HepG2 (cell line): Measurements from ENCODE around the gene CCND2. TPM values are rescaled to one million over a fixed set of nuclear protein-coding genes. Genes with fewer than 3 reads are reported as not detected.

ENCODE experiments used
- CTCF ChIP-seq: sonication (generic); formaldehyde crosslinking; IDR thresholded peaks from 2 replicates; pipeline ENCODE4 v1.5.0; 2020; ENCODE audit warnings: mild to moderate bottlenecking, missing genetic modification reagents, moderate library complexity
- HOMEZ ChIP-seq: IDR thresholded peaks from 2 replicates; pipeline ENCODE4 v1.6.1; 2016; ENCODE audit warnings: low read depth
- KLF11 ChIP-seq: IDR thresholded peaks from 2 replicates; pipeline ENCODE4 v1.6.1; 2016; ENCODE audit warnings: missing compliant biosample characterization
- SAP130 ChIP-seq: IDR thresholded peaks from 2 replicates; pipeline ENCODE4 v1.6.1; 2016; ENCODE audit warnings: low read depth
- TAF15 ChIP-seq: fragments of 200-400 bp; formaldehyde crosslinking; IDR thresholded peaks from one replicate; pipeline ENCODE4 v1.6.1; 2018; ENCODE audit warnings: mild to moderate bottlenecking, low read depth, low read length; ENCODE audit not compliant: poor library complexity, severe bottlenecking
- ZBTB20 ChIP-seq: sonication (generic); formaldehyde crosslinking; IDR thresholded peaks from 2 replicates; pipeline ENCODE4 v1.8.1; 2023; ENCODE audit warnings: missing genetic modification reagents, low read depth, mild to moderate bottlenecking, borderline replicate concordance
- ZMYM4 ChIP-seq: sonication (generic); formaldehyde crosslinking; IDR thresholded peaks from 2 replicates; pipeline ENCODE4 v1.8.1; 2023; ENCODE audit warnings: mild to moderate bottlenecking, missing genetic modification reagents
- ZNF207 ChIP-seq: fragments of 450-650 bp; IDR thresholded peaks from 2 replicates; pipeline ENCODE4 v1.6.1; 2016; ENCODE audit warnings: antibody characterized with exemption, borderline replicate concordance
- ZNF513 ChIP-seq: sonication (generic); formaldehyde crosslinking; conservative IDR thresholded peaks from 2 replicates; pipeline ENCODE4 v1.5.0; 2020; ENCODE audit warnings: missing genetic modification reagents
- ZNF546 ChIP-seq: sonication (generic); formaldehyde crosslinking; conservative IDR thresholded peaks from 2 replicates; pipeline ENCODE4 v1.8.1; 2023; ENCODE audit warnings: mild to moderate bottlenecking, missing genetic modification reagents
- ZNF780A ChIP-seq: sonication (generic); formaldehyde crosslinking; IDR thresholded peaks from 2 replicates; pipeline ENCODE4 v1.8.0; 2022; ENCODE audit warnings: mild to moderate bottlenecking, missing genetic modification reagents, moderate library complexity
- ZNF781 ChIP-seq: sonication (generic); formaldehyde crosslinking; IDR thresholded peaks from 2 replicates; pipeline ENCODE4 v1.5.1; 2020; ENCODE audit warnings: borderline replicate concordance, mild to moderate bottlenecking, missing genetic modification reagents; ENCODE audit errors: not compliant biosample characterization
- ZSCAN25 ChIP-seq: sonication (generic); formaldehyde crosslinking; IDR thresholded peaks from 2 replicates; pipeline ENCODE4 v1.8.0; 2022; ENCODE audit warnings: mild to moderate bottlenecking, missing genetic modification reagents
- ZSCAN29 ChIP-seq: sonication (generic); formaldehyde crosslinking; conservative IDR thresholded peaks from 2 replicates; pipeline ENCODE4 v1.4.0; 2020; ENCODE audit warnings: mild to moderate bottlenecking, missing genetic modification reagents
- polyA plus RNA-seq, 8 experiments: library from polyadenylated mRNA; depleted of rRNA in 3 of 8; stranded (reverse) in 7 of 8; unstranded in 1 of 8; fragments of >200 nt; fragmentation: Illumina TruSeq in 4 of 8; extraction: Trizol in 4 of 8; gene quantifications; 2 replicates each; pipeline versions ENCODE4 v1.2.1 to v1.2.3, GENCODE V29; 2011 to 2016; ENCODE audit warnings: low read depth in 4 of 8, missing spikeins in 1 of 8, mixed read lengths in 1 of 8; ENCODE audit not compliant: insufficient read depth in 1 of 8
- total RNA-seq, 5 experiments: library from RNA; depleted of rRNA; stranded (reverse); fragments of >200 nt; fragmentation: Illumina TruSeq; extraction: Trizol; gene quantifications; 2 replicates each; pipeline ENCODE4 v1.2.3, GENCODE V29; 2016; ENCODE audit warnings: low read depth in 1 of 5
- TF ChIP-seq, protein P1 (sequence below): sonication (generic); formaldehyde crosslinking; IDR thresholded peaks from 2 replicates; pipeline ENCODE4 v1.5.1; 2020; ENCODE audit warnings: mild to moderate bottlenecking, missing genetic modification reagents, moderate library complexity
- TF ChIP-seq, protein P2 (sequence below): sonication (generic); formaldehyde crosslinking; IDR thresholded peaks from 2 replicates; pipeline ENCODE4 v1.4.0; 2020; ENCODE audit warnings: missing genetic modification reagents

CCND2 gene
- total and polyA plus RNA-seq, 2 of the 13 experiments (the other 11 are each of a cell fraction or from before 2014, with no cell fraction given) = 0.61 to 1.4 TPM

- TF ChIP-seq, protein P1, sequence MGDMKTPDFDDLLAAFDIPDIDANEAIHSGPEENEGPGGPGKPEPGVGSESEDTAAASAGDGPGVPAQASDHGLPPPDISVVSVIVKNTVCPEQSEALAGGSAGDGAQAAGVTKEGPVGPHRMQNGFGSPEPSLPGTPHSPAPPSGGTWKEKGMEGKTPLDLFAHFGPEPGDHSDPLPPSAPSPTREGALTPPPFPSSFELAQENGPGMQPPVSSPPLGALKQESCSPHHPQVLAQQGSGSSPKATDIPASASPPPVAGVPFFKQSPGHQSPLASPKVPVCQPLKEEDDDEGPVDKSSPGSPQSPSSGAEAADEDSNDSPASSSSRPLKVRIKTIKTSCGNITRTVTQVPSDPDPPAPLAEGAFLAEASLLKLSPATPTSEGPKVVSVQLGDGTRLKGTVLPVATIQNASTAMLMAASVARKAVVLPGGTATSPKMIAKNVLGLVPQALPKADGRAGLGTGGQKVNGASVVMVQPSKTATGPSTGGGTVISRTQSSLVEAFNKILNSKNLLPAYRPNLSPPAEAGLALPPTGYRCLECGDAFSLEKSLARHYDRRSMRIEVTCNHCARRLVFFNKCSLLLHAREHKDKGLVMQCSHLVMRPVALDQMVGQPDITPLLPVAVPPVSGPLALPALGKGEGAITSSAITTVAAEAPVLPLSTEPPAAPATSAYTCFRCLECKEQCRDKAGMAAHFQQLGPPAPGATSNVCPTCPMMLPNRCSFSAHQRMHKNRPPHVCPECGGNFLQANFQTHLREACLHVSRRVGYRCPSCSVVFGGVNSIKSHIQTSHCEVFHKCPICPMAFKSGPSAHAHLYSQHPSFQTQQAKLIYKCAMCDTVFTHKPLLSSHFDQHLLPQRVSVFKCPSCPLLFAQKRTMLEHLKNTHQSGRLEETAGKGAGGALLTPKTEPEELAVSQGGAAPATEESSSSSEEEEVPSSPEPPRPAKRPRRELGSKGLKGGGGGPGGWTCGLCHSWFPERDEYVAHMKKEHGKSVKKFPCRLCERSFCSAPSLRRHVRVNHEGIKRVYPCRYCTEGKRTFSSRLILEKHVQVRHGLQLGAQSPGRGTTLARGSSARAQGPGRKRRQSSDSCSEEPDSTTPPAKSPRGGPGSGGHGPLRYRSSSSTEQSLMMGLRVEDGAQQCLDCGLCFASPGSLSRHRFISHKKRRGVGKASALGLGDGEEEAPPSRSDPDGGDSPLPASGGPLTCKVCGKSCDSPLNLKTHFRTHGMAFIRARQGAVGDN (CRISPR knock-in tag) = peak; percentile 68
- TF ChIP-seq TAF15 (peak; percentile 30), KLF11 (CRISPR knock-in tag) (no peak), ZNF207 (no peak), ZNF780A (CRISPR knock-in tag) (no peak), ZBTB20 (CRISPR knock-in tag) (peak; percentile 29; the same call in 1 of the 2 replicates), ZNF781 (CRISPR knock-in tag) (no peak), ZNF546 (CRISPR knock-in tag) (peak; percentile 65; the same call in 1 of the 2 replicates), ZSCAN29 (CRISPR knock-in tag) (0 out of 2 replicates have a peak, but pooled peaks have one; percentile 17), ZNF513 (CRISPR knock-in tag) (no peak), ZMYM4 (CRISPR knock-in tag) (peak; percentile 60; the same call in 1 of the 2 replicates), SAP130 (CRISPR knock-in tag) (peak; percentile 55), HOMEZ (peak; percentile 32; the same call in 1 of the 2 replicates), CTCF (CRISPR knock-in tag) (peak; percentile 97), ZSCAN25 (peak; percentile 87)
- TF ChIP-seq, protein P2, sequence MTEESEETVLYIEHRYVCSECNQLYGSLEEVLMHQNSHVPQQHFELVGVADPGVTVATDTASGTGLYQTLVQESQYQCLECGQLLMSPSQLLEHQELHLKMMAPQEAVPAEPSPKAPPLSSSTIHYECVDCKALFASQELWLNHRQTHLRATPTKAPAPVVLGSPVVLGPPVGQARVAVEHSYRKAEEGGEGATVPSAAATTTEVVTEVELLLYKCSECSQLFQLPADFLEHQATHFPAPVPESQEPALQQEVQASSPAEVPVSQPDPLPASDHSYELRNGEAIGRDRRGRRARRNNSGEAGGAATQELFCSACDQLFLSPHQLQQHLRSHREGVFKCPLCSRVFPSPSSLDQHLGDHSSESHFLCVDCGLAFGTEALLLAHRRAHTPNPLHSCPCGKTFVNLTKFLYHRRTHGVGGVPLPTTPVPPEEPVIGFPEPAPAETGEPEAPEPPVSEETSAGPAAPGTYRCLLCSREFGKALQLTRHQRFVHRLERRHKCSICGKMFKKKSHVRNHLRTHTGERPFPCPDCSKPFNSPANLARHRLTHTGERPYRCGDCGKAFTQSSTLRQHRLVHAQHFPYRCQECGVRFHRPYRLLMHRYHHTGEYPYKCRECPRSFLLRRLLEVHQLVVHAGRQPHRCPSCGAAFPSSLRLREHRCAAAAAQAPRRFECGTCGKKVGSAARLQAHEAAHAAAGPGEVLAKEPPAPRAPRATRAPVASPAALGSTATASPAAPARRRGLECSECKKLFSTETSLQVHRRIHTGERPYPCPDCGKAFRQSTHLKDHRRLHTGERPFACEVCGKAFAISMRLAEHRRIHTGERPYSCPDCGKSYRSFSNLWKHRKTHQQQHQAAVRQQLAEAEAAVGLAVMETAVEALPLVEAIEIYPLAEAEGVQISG (CRISPR knock-in tag) = peak; percentile 43
Observed at GRCh38 chr12:4307593-4308333, 34.2 kb downstream of the CCND2 start (continued).
